ENCODE measurements around the gene IQSEC2.

Gene IQSEC2

GRCh38 chrX:53281321-53281822 lies at the start of gene IQSEC2:
Gene IQSEC2 (minus strand): TSS chrX:53281584.
- peak; percentile 85 for DNase-seq (ENCODE audit: low read depth, low spot score)

DNA sequence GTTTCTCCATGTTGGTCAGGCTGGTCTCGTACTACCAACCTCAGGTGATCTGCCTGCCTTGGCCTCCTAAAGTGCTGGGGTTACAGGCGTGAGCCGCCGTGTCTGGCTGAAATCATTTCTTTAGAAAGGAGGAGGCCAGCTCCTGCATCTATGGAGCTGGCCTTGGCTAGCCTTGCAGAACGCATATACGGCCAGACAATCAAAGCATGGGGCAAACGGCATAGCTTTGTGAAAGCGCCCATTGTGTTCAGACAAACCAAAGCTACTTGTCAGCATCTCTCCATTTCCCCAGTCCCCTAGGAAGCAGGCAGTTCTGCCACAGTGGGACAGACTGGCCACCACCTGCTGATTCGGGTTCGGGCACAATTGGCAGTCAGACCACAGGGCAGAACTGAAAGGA lies 48.9 kb upstream of the IQSEC2 start:
- DNase-seq (ENCODE audit: low read depth, low spot score): no peak

DNA sequence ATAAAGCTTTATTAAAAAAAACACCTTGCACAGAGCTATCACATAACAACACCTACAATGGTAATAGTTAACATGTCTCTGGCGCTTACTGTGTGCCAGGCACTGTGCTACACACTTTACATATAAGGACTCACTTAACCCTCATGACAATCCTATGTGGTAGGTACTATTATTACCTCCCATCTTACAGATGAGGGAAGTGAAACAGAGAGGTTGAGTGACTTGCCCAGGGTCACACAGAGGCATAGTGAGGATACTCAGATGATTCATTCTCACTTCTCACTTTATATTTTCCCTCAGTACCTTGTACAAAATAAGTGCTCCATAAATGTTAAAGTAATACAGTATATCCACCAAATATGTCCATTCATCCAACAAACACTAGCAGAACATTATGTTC lies 43.4 kb upstream of the IQSEC2 start:
- no peak for DNase-seq (ENCODE audit: low read depth, low spot score)

- DNase-seq (ENCODE audit: low read depth, low spot score): no peak
Measured at GRCh38 chrX:53324085-53324484, 42.7 kb upstream of the IQSEC2 start.

- DNase-seq (ENCODE audit: low read depth, low spot score): no peak
Measured at GRCh38 chrX:53323196-53323595, 41.8 kb upstream of the IQSEC2 start.

GRCh38 chrX:53321943-53322497 lies 40.6 kb upstream of the IQSEC2 start:
- DNase-seq (ENCODE audit: low read depth, low spot score): no peak

- DNase-seq (ENCODE audit: low read depth, low spot score): no peak
Measured at GRCh38 chrX:53321230-53321942, 40.0 kb upstream of the IQSEC2 start.

DNA sequence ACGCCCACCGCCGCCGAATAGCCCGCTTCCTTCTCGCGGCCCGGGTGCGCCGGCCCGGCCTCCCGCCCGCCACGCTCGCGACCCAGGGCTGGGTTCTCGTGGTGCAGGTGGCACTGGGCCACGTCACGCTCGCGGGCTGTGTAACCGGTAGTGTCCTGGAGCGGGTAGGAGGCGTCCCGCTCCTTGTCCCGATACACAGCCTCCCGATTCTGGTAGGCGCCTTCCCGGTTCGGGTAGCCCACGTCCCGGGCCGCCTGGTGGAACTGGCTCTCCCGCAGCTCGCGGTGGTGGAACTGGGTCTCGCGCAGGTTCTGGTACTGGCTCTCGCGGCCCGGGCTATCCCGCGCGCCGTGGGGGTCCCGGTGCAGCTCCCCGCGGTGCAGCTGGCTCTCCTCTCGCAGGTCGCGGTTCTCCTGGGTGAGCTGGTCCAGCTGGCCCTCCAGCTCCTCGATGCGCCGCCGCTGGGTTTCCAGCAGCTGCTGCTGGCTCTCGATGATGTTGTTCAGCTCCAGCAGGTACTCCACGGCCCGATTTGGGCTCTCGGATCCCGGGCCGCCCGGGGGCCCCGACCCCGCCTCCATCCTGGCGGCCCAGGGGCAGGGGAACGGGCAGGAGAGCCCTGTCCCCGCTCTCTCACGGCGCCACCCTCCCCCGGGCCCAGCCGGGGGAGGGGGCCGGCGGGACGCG lies 39.3 kb upstream of the IQSEC2 start:
- DNase-seq (ENCODE audit: low read depth, low spot score): peak; percentile 27

DNA sequence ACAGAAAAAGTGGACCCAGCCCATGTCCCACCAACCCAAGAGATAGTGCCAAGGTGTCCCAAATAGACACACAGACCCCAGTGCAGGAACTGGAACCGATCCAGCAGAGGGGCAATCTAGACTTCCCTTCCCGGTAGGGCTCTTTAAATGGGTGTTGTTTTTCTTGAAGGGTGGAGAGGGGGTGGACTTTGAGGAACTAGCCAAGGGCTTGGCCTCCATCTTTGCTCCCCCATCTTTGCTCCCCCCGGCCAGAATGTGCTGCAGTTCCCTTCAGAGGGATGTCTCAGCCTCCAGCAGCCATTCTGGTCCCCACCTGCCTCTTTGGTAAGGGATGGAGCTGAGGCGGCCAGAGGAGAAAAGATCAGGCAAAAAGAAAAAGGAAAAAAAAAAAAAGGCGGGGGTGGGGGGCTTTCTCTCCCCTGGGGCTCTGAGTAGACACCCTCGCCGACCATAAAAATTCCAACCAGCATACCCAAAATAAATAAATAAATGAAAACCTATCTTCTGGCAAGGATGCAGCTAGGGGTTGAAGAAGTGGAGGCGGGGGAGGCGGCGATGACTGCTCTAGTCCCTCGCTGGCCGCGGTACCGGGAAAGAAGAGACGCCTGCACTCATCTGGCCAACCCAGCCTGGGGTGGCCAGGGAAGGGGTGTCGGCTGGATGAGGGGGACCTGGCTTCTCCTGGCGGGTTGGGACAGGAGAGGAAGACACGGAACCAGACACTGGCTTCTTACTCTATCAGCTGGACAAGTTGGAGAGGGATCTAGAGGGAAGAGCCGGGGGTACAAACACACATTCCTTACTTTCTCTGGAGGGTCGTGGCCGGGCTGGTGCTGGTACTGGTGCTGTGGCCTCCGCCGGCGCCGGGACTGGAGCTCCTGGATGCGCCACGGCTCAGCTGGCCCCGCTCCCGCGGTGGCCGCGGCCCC lies 38.5 kb upstream of the IQSEC2 start:
- no peak for DNase-seq (ENCODE audit: low read depth, low spot score)

- DNase-seq (ENCODE audit: low read depth, low spot score): no peak
Measured at GRCh38 chrX:53318766-53319353, 37.5 kb upstream of the IQSEC2 start.

DNA sequence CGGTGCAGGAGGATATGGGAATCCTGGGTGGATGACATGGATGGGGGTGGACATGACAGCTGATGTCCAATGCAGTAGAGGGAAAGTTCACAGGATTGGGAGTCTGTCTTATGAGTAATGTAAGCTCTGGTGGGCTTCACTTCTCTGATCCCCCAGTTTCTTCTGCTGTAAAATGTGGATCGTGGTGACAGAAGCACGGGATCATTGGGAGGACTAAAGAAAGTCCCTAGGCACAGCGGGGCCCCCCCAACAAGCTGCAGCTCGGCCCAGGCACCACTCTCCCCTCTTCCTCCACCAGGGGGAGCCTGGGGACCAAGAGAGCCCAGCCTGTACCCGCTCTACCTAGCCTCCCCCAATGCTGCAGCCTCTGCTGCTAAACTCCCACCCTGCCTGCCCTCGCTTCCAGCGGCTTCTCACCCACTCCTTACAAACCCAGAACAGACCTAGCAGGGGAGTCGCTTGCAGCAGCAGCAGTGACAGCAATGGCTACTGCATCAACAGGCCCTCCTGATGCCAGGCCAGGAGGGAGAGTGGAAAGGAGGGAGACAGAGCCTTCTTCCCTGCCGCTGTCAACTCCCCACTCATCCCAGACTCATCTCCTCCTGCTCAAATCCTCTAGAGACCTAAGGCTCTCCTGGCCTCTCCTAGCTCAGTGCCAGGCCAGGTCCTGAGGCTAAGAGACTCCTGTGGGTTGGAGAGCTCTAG lies 36.1 kb upstream of the IQSEC2 start:
- peak; percentile 87 for DNase-seq (ENCODE audit: low read depth, low spot score)

DNA sequence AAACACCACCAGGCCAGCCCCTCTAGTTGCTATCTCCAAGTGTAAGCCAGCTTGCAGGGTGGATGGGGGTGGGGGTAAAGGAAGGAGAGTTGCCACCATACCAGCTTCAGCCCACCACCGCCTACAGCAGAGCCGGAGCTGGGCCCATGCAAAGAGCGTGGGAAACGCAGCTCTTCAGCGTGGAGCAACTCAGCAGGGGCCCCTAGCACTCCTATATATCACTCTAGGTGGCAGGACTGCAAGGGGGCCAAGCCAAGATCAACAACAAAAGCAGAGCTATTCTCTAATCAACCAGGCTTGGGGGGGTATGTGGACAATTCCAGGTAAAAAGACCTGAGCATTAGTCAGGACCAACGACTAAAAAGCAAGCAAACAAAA lies 35.5 kb upstream of the IQSEC2 start:
- no peak for DNase-seq (ENCODE audit: low read depth, low spot score)

DNA sequence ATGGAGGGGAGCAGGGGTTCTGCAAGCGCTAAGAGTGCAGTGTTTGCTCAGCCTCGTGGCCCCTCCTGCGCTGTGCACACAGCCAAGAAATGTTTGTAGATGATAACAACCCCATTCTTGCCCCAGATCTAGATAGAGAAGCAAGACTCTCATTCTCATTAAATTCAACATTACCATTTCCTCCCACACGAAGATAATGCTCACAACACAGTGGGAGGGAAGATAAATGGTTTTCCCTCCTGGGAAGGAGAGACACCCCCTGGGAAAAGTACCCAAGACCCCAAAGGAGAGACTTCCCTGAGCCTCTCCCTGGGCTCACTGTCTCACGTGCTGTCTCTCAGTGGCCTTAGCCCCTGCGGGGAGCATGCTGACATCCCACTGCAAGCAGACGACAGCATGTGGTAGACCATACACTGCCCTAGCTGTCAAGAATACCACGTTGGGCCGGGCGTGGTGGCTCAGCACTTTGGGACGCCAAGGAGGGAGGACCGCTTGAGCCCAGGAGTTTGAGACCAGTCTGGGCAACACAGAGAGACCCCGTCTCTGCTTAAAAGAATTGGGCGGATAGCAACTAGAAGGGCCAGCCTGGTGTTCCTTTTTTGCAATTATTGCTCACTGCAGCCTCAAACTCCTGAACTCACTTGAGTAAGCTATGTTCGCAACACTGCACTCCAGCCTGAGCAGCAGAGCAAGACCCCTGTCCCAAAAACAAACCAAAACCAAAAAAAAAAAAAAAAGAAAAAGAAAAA lies 34.9 kb upstream of the IQSEC2 start:
- no peak for DNase-seq (ENCODE audit: low read depth, low spot score)

GRCh38 chrX:53313728-53314105 lies 32.3 kb upstream of the IQSEC2 start:
- no peak for DNase-seq (ENCODE audit: low read depth, low spot score)

DNA sequence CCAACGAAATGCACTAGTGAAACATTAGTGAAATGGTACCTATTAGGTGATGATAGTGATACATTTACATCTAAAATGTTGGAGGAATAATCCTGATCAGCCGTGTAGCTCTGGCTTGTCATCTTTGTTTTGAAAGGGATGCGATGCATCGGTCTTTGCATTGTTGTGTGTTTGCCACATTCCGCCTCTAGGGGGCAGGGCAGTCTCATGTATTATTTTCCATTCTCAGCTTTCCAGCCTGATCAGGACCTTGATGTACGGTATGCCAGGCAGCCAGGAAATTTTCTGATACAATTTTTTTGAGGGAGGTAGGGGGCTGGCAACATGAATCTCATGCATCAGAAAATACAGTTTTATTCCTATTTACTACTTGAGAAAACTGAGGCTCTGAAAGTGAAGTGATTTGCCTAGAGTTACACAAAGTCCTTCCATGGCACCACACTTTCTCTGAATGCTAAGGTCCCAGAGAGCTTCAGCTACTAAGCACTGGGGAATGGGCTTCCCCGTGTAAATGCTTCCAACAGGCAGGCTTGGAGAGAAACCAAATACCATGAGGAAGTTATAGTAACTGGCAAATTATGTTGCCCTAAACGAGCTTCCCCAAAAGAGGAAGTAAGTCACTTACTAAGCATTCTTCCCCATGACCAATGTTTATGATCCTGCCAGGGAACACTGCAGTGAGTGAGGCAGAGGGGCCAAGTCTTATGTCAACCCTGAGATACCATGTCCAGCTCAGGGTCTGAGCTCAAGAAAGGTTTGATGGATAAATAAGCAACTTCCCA lies 31.8 kb upstream of the IQSEC2 start:
- DNase-seq (ENCODE audit: low read depth, low spot score): peak; percentile 67

DNA sequence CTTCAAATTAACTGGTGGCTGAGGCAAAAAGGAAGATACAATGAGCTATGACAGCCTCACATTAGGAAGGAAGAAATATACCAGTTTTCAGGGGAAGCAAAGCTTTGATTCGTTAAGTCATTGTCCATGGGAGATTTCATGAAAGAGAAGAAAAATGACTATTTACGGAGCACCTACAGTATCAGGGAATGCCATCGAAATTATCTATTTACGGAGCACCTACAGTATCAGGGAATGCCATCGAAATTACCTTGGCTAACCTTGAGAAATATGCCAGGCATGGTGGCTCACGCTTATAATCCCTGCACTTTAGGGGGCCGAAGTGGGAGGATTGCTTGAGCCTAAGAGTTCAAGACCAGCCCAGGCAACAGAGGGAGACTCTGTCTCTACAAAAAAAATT lies 28.5 kb upstream of the IQSEC2 start:
- DNase-seq (ENCODE audit: low read depth, low spot score): no peak

GRCh38 chrX:53308836-53309235 lies 27.5 kb upstream of the IQSEC2 start:
- DNase-seq (ENCODE audit: low read depth, low spot score): no peak

- DNase-seq (ENCODE audit: low read depth, low spot score): no peak
Measured at GRCh38 chrX:53305996-53306937, 24.9 kb upstream of the IQSEC2 start.

Data from ELF-1 (cell line).